ENCODE measurements around the gene REXO1. TPM values are rescaled to one million over a fixed set of nuclear protein-coding genes. Genes with fewer than 3 reads are reported as not detected.
"Not testable (repeated sequence)": the region's sequence is repeated elsewhere in the genome, so short reads cannot be mapped to it uniquely, and the experiment has no call there.

REXO1 gene
- total RNA-seq, 2 experiments from 2014 or later = 52.5 to 53.0 TPM

DNA sequence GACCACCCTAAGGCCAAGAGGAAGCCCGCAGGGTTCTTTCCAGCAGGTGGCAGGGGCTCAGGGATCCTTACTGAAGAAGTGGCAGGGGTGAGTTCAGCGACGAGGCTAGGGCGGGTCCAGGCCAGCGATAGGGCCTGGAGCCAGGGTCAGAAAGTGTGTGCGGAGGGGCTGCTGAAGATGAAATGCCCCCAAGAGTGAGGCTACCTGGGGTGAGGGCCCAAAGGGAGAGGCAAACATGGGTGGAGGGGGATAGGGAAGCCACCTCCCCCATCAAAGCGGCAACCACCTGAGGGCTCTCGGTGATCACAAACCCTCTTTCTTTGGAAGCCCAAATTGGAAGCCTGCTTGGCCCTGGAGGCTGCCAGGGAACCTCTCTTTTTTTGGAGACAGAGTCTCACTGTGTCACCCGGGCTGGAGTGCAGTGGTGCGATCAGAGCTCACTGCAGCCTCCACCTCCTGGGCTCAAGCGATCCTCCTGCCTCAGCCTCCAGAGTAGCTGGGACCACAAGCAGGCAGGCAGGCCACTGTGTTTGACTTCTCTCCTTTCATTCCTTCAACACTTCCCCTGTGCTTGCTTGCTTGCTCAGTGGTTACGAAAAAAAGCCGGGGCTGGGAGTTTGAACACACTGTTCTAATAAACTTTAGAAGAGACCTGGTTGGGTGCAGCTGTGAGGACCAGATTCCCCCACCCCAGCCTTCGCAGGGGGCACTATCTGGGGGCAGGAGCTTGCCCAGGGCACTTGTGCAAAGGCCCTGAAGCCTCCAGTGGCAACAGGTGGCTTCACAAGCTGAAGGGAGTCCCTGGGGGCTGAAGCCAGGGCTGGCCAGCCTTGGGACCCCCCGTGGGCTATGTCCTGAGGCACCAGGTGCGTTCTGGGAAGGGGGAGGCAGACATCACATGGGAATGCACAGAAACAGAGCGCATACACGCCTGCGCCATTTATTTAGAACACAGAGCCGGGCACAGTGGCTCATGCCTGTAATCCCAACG lies 34.8 kb downstream of the REXO1 start:
- POLR2A ChIA-PET = interaction anchor here (0.6 to 1.1 kb wide), 2 partner anchors 12 to 583 kb away, joined by 3 to 5 read pairs; no protein-coding TSS in a partner anchor
- CTCF ChIA-PET = interaction anchor here (1.0 to 2.0 kb wide), 3 partner anchors 9 to 24 kb away, joined by 5 to 11 read pairs (median 7); no protein-coding TSS in a partner anchor

DNA sequence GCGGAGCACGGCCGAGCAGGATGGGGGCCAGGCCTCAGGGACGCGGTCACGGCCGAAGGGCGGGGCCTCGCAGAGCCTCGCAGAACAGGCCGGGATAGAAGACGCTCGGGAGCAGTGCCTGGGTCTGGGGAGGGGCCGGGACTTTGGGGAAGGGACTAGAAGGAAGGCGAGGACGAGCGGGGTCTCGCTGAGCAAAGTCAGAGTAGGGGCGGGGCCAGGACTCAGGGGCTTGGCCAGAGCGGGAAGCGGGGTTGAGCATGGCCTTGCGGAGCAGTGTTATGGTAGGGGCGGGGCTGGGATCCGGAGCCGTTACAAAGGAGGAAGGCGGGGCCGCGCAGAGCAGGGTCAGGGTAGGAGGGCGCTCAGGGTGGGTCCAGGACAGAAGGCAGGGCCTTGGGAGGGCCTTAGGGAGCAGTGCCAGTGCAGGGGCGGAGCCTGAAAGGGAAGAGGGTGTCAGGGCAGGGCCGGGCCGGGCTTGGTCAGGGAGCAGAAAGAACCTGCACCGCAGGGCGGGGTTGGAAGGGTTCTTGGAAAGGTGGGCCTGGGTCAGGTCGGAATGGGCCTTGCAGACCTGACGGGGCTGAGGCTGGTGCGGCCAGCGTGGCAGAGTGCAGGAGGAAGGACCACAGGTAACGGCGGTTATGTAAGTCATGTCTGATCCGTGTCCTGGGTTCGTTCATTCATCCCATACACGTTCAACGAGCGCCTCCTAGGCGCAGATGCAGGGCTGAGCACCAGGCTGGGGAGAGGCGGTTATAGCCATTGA lies 35.7 kb downstream of the REXO1 start:
- ChIA-PET CTCF (interaction anchor here (1.1 to 2.0 kb wide), 2 partner anchors 14 to 27 kb away, joined by 3 to 11 read pairs; no protein-coding TSS in a partner anchor), POLR2A (interaction anchor here (1.1 kb wide), 1 partner anchor 13 kb away, joined by 3 read pairs; no protein-coding TSS in a partner anchor)

DNA sequence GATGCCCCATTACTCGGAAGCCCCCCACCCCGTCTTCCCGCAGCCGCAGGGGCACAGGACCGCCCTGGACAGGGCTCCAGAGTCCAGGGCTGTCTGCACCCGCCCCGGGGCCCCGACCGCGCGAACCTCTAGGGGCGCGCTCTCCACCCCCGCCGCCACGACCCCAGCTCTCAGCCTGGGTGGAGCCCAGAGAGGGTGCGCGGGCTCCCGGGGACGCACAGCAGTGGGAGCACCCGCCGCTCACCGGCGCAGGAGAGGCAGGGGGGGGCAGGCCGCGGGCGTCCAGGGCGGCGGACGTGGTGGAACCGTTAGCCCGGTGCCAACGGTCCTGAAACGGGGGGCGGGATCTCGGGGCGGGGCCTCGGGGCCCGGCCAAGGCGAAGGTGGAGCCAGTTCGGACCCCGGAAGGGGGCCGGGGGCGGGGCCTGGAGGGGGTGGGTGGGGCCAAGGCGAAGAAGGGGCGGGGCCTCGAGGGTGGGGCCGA lies 36.3 kb downstream of the REXO1 start, which contains the start of gene ATP8B3:
ATP8B3 (minus strand) TSS at position 335 of the 484 bp plus-strand sequence. CDS start 540 bp downstream, outside the sequence.
- POLR2A ChIA-PET = no interaction called here

GRCh38 chr19:1811472-1811894 lies 36.8 kb downstream of the REXO1 start:
- ChIA-PET CTCF (interaction anchor here (0.8 to 1.5 kb wide), 3 partner anchors 26 to 265 kb away, joined by 3 to 6 read pairs (median 4); no protein-coding TSS in a partner anchor), POLR2A (no interaction called here)

More for the DNA sequence above, 36.3 kb downstream of the REXO1 start, which contains the start of gene ATP8B3:
- CTCF ChIA-PET = interaction anchor here (1.1 to 1.5 kb wide), 2 partner anchors 26 to 140 kb away, joined by 3 to 4 read pairs; no protein-coding TSS in a partner anchor

DNA sequence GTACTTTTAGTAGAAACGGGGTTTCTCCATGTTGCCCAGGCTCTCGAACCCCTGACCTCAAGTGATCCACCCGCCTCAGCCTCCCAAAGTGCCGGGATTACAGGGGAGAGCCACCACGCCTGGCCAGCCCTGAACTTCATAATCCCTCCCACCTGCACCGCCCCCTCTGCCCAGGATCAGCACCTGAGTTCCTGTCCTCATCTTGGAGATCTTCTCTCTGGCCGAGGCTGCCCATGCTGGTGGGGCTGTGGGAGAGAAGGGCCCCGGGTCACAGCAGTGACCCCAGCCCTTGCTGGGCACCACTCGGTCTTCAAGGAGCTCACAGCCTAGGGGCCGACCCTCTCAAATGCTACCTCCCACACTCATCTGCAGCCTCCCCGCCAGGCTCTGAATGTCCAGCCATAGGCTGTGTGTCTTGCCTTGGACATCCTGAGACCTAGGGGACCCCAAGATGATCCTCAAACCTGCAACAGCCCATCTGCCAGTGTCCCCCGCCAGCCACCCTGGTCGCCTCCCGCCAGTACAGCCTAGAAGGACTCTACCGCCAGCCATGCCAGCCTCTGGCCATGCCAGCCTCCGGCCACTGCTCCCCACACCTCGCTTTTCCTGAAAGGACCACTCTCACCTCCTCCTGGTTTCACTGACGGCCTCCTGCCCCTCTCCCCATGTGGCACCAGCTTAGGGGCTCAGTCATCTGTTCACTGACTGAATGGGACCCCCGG lies 37.7 kb downstream of the REXO1 start:
- ChIA-PET CTCF (interaction anchor here (0.8 to 1.5 kb wide), 3 partner anchors 15 to 264 kb away, joined by 4 to 6 read pairs (median 4); no protein-coding TSS in a partner anchor), POLR2A (no interaction called here)

- ChIA-PET CTCF (interaction anchor here (1.5 kb wide), 1 partner anchor 14 kb away, joined by 4 read pairs; no protein-coding TSS in a partner anchor), POLR2A (no interaction called here)
These were observed 38.6 kb downstream of the REXO1 start for GRCh38 chr19:1809678-1810077.

DNA sequence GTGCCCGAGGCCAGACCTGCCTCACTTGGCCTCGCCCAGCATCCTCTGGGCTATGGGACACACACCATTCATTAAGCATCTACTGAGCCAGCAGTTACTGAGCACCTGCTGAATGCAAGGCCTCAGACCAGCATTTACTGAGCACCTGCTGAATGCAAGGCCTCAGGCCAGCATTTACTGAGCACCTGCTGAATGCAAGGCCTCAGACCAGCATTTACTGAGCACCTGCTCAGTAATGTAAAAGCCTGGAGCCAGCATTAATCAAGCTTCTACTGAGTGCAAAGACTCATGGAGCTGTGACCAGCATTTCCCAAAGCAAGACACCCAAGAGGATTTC lies 39.9 kb downstream of the REXO1 start:
- ChIA-PET CTCF (no interaction called here), POLR2A (no interaction called here)

- POLR2A ChIA-PET = interaction anchor here (0.7 kb wide), 1 partner anchor 217 kb away, joined by 11 read pairs; no protein-coding TSS in a partner anchor
- CTCF ChIA-PET = interaction anchor here (1.6 kb wide), 1 partner anchor 26 kb away, joined by 3 read pairs; no protein-coding TSS in a partner anchor
These were observed 40.4 kb downstream of the REXO1 start for GRCh38 chr19:1807695-1808394.

GRCh38 chr19:1807030-1807694 lies 41.1 kb downstream of the REXO1 start:
- POLR2A ChIA-PET = interaction anchor here (0.7 kb wide), 1 partner anchor 217 kb away, joined by 11 read pairs; no protein-coding TSS in a partner anchor
- CTCF ChIA-PET = interaction anchor here (1.0 to 1.6 kb wide), 3 partner anchors 11 to 25 kb away, joined by 3 read pairs; no protein-coding TSS in a partner anchor

- CTCF ChIA-PET = interaction anchor here (1.0 to 2.2 kb wide), 4 partner anchors 10 to 134 kb away, joined by 3 to 6 read pairs (median 3); no protein-coding TSS in a partner anchor
- POLR2A ChIA-PET = no interaction called here
These were observed 41.9 kb downstream of the REXO1 start for GRCh38 chr19:1806184-1807029.

DNA sequence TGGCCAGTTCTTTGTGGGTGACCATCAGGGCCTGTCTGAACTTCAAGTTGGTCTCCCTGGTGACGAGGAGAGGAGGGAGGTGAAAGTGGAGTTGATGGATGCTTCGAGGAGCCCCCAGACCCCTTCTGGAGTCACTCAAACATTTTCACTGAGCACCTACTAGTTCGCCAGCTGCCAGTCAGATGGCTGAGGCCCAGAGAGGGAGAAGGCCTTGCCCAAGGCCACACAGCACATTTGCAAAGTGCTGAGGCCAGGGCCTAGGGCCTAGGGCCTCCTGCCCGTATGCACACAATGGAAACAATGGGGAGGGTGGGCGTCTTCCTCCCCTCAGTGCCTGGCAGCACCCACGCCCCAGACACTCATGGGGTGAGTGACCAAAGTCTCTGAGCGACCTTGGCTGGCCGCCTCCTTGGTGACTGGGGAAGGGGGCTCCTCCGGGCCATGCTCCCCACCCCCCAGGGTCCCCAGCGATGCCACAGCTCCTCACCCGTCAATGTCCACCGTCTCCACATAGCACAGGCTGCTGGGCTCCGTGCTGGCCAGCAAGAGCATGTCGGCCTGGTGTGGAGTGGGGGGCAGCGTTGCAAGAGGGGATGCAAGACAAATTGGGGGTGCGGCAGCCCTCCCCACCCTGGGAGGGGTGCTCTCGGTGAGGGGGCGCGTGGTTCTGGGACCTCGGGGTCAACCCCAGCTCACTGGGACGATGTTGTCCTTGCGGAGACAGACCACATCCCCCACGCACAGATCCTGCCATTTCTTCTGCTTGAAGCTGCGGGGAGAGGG lies 42.7 kb downstream of the REXO1 start:
- POLR2A ChIA-PET = no interaction called here
- CTCF ChIA-PET = interaction anchor here (2.2 kb wide), 1 partner anchor 133 kb away, joined by 6 read pairs; no protein-coding TSS in a partner anchor

GRCh38 chr19:1804858-1805257 lies 43.4 kb downstream of the REXO1 start:
- POLR2A ChIA-PET = no interaction called here
- CTCF ChIA-PET = interaction anchor here (2.2 kb wide), 1 partner anchor 132 kb away, joined by 6 read pairs; no protein-coding TSS in a partner anchor

GRCh38 chr19:1799695-1800342 lies 48.5 kb downstream of the REXO1 start:
- ChIA-PET CTCF (interaction anchor here (0.6 to 3.0 kb wide), 3 partner anchors 24 to 127 kb away, joined by 3 to 11 read pairs (median 4); no protein-coding TSS in a partner anchor), POLR2A (no interaction called here)

- POLR2A ChIA-PET = not testable (repeated sequence)
- CTCF ChIA-PET = interaction anchor here (0.9 kb wide), 1 partner anchor 32 kb away, joined by 3 read pairs; no protein-coding TSS in a partner anchor
These were observed 51.0 kb downstream of the REXO1 start for GRCh38 chr19:1797313-1797712.
